Adrenal gland (tissue), 5 donors: ENCODE results near the gene FBXL14.

ENCODE experiments used
- CTCF ChIP-seq, 6 experiments: fragments of 450-650 bp in 4 of 6; fragments of 200-600 bp in 2 of 6; sonication (generic) in 1 of 6; IDR thresholded peaks; 1 replicate in 5 of 6; 2 replicates in 1 of 6; pipeline versions ENCODE4 v1.5.1 to v1.8.0; 2016 to 2021; ENCODE audit warnings: antibody characterized with exemption in 6 of 6, mild to moderate bottlenecking in 2 of 6, moderate library complexity in 1 of 6
- POLR2A ChIP-seq, 2 donors: fragments of 450-650 bp; IDR thresholded peaks; one replicate each; pipeline ENCODE4 v1.6.1; 2017; ENCODE audit warnings: antibody characterized with exemption in 2 of 2, mild to moderate bottlenecking in 2 of 2, moderate library complexity in 1 of 2
- donor health status: DM: no; HTN: no; CAD: no.

DNA sequence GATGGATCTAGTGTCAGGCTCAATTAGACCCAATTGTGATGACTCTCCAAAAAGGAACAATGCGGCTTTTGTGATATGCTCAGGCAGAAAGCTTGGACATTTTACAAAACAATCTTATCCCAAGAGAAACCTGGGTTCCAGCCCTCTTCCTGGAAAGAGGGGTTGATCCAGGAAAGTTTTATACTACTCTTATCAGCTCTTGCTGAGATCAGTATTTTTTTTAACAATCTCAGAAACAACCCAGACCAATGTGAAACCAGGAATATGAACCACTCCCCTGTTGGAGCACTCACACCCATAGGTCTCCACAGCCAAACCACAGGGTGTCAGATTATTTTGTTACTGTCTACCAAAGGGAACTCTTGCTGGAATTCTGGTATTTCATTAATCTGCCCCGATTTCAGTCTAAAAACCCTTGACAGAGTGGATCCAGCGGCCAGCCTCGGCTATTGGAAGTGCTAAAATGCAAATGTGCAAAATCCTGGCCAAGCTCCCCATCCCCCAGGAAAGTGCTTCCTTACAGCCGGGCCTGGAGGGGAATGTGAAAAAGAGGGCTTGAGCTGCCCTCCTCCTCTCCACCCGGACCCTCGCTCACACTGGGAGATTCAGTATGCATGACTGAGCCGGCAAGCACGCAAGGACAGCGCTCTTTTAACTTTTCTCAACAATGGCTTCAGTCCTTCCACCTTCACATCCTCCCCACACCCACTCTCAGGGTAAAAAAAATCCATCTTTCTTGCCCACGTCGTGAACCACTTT, 4.0 kb downstream of the FBXL14 start:
- TF ChIP-seq CTCF (IDR thresholded peaks at IDR 0.05) (no peak), POLR2A (IDR thresholded peaks at IDR 0.05) (no peak)
